Astrocyte of the hippocampus (primary cell): Measurements from ENCODE around the gene PEX14.

Experiments used
- DNase-seq: peaks from one replicate; pipeline ENCODE4 v3.0.0; 2011; ENCODE audit warnings: low read depth, low spot score

Gene PEX14

GRCh38 chr1:10519016-10519417 lies 44.3 kb downstream of the PEX14 start:
- DNase-seq: no peak

DNA sequence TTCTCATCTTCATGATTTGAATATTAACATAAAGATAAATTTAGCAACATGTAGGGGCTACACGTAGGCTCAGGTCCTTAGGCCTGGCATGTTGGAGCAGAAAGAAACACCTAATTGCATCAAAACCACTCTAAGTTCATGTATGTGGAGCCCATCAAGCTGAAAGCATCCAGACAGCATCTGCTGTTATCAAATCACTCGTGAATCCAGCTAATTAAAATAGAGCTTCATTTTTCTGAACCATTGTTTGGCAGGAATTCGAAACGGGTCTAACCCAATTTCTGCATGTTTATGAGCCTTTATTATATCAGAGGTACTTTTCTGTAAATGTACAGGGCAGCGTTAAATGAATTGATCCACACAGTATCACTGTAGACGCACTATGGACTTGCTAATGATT lies 45.7 kb downstream of the PEX14 start:
- DNase-seq: no peak

- DNase-seq: no peak
Measured at GRCh38 chr1:10520952-10521351, 46.2 kb downstream of the PEX14 start.

DNA sequence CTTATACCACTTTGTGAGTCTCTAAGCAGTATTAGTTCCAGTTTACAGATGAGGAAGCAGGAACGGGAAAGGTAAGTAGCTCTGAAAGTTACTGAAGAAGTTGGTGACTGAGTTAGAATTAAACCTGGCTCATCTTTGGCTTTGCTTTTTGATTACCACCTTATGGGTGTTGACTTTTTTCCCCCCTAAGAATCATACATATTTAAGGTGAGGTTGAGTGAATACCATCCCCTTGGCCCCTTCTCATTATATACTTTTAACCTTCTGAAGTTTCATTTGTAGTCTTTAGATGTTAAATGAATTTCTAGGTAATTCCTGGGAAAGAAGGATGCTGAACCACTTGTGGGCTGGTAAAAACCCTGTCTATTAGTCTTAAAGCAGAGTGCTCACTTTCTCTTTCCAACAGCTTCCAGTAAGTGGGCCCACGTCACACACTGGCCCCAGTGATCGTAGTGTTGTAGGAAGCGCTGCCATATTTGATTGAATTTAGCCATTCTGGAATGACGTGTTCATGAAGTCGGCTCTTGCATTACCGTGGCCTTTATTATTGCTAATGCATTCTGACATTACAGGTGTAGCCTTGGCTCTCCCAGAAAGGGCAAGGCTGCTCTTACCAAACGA lies 46.9 kb downstream of the PEX14 start:
- DNase-seq: no peak

GRCh38 chr1:10522322-10522860 lies 47.6 kb downstream of the PEX14 start:
- no peak for DNase-seq

DNA sequence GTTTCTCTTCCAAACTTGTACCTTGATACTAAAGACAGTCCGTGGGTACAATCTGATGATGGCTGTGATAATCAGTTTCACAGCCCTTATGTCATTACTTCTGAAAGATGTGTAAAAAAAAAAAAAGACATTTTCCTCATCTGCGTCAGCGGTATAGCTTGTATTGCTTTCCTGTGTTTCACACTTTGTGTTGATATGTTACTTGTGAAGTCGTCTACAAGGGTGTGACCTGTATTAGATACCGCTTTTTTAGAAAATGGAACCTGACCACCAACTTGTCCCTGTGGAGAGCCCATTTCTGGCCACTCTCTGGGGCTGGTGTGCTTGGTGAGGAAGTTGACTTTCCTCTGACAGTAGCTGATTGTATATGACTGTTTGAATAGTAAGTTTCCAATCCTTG lies 50.5 kb downstream of the PEX14 start:
- no peak for DNase-seq

GRCh38 chr1:10528066-10529014 lies 53.6 kb downstream of the PEX14 start:
- peak; percentile 94 for DNase-seq

- peak; percentile 50 for DNase-seq
Measured at GRCh38 chr1:10529091-10529490, 54.3 kb downstream of the PEX14 start.

- no peak for DNase-seq
Measured at GRCh38 chr1:10529765-10530164, 55.0 kb downstream of the PEX14 start.

DNA sequence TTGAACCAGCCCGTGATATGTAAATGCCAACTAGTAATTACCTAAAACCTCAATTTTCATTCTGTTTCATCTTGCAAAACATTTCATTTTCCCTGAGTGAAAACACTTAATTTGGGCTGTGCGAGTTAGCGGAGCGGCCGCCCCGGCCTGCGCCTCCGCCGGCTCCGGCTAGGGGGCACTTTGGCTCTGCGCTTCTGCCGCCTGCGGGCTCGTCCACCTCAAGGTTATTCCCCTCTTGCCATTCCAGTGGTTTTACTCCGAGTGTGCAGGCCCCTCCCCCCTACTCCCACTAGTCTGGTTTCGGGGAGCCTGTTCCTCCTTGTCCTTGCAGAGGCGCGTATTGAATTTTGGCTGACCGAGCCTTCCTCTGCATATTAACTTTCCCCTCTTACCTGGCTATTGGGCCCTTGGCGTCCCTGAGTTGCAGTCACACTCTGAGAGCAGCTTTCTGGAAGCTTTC lies 55.6 kb downstream of the PEX14 start:
- peak; percentile 92 for DNase-seq

DNA sequence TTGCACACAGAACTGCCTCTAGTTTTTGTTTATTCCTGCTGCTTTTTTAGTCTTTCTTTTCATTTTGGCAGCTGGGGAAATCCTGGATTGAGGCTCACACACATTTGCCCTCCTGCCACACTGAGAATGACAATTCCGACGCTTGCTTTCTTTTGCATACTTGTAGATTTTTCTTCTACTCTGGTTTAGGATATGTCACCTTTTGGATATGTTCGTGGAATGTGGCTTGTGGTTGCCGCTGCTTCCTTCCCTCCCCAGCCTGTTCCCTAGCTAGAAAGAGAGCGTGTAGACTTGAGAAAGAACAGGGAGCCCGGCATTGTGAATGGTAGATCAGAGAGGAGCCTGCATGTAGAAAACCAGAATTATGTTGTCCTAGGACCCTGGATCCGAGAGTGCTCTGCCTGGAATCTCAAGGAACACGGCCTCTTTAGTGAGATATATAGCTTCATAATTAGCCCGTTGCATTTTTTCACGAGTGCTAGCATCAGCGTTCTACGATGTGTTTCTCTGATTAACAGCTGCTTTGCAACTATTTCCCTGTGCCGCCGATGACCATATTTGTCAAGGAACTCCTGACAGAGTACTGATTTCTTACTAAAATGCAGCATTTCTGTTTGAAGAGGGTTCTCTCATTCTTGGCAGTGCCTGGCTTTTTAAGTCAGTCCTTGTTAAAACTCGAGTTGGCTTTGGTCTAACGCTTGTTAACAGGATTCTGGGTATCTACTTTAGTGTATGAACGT lies 56.2 kb downstream of the PEX14 start:
- DNase-seq: peak; percentile 93

DNA sequence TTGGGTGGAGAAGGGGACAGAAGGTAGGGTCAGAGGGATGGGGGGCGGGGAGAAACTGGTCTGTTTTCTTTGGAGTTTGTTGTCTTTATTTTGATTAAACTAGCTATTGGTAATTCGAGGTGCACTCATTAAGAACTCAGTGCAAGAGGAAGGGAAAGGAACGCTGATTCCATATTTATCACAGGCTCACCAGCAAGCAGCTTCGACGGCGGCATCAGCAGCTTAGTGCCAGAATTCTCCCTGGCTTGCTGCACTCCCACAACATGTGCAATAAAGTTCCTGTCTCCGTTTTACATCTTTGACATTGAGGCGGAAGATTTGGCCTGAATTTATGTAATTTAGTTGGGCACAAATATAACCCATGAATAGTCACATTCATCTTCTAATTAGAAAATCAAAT lies 57.6 kb downstream of the PEX14 start:
- DNase-seq: no peak

DNA sequence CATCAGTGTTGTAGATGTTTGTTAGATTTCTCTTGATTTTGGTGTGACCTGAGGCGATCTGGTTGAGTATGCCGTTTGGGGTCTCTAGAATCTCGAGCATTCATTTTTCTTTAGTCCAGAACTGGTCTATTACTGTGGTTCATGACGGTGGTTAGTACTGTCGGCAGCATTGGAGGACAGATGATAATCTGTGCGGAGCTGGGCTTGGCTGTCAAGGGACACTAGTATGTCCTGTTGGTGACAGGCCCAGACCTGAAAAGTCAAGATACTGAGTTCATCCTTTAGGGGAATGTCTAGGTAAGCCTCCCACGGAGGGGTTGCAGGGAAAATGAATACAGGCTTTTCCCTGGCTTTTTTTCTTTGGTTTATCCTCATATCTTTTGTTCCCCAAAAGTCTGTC lies 59.8 kb downstream of the PEX14 start:
- no peak for DNase-seq

DNA sequence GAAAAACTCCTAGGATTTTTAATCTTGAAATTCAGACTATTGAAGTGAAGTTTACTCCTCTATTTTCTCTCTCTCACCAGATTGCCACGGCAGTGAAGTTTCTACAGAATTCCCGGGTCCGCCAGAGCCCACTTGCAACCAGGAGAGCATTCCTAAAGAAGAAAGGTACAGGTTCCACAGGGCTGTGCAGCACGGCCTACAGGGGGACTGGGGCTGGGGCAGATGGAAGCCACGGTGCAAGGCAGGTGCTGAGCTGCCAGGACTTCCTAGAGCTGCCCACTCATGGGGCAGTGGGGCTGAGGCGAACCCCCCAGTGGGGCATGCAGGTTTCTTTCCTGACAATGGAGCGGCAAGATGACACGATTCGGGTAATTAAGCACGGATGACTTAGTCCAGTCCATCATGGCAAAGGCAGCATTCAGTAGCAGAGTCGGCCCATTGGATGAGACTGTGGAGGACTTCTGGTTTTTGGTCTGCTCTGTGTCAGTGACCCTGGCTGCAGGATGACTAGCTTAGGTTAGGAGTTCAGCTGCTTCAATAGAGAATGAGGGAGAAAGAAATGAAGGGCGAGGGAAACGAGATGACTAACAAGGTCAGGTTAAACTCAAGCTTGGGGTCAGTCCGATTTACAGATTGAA lies 61.5 kb downstream of the PEX14 start:
- DNase-seq: no peak

GRCh38 chr1:10537082-10537766 lies 62.5 kb downstream of the PEX14 start:
- no peak for DNase-seq

DNA sequence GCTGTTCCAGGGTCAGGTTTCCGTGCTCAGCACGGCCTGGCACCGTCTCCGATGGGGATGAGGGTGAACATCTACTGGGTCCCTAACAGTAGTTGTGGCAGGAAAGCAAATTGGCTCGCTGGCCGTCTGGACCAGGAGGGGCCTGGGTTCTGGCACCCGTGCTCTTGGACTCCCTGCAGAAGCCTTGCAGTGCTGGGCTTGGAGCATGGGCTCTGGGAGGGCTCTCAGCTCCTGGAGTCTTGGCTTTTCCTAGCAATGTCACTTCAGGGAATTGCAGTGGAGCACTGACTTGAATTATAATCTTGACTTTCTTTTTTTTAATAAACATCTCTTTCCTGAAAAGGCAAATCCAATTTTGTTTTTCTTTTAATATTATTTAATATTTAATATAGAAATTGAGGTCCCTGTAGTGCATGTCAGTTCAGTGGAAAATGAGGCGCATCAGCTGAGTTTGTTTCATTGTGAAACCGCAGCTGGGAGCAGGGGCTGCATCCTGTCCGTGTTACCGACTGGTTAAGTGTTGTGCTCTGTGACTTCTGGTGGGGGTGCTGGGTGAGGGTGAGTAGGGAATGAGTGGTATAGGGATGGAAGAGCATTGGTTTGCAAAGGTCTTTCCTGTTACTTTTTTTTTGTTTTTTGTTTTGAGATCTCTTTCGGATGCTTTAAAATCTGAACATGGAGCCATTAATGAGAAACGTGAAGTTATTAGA lies 64.1 kb downstream of the PEX14 start:
- DNase-seq: no peak

DNA sequence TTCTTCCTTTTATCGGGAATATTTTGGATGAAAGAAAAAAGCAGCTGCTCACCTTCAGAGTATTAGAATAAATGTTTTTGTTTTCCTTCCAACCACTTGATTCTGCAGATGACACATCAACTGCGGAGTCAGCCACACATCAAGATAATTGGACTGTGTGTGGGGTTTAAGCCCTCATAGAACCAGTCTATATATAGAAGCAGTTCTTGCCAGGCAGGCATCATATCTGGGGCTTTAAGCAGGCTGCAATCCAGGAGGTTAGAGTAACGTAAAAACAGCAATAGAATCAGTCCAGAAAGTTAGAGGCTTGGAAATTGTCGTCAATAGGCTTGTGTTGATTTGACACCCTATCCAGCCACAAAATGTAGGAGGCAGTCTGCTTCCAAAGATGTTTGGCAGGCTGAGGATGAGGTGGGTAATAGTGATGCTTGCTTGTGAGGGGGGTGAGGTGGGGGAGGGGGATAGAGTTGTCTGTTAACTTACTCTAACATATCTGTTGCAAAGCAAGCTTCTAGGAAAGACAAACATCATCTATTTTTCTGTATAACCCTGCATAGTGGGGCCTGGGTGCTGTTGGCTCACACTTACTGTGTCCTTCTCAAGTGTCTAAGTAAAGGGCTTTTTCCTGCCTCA lies 64.8 kb downstream of the PEX14 start:
- DNase-seq: peak; percentile 69

- DNase-seq: peak; percentile 80
Measured at GRCh38 chr1:10540277-10541005, 65.7 kb downstream of the PEX14 start.

- DNase-seq: no peak
Measured at GRCh38 chr1:10541286-10541685, 66.5 kb downstream of the PEX14 start.
